BLaER1 (cell line): Measurements from ENCODE around the gene BHMT2.

Source experiments
- H3K27ac ChIP-seq: shearing (Covaris generic); formaldehyde crosslinking; 2 replicates; pipeline ENCODE4 v1.8.1; 2022
- H3K27me3 ChIP-seq: shearing (Covaris generic); formaldehyde crosslinking; 2 replicates; pipeline ENCODE4 v1.8.1; 2022
- H3K36me3 ChIP-seq: shearing (Covaris generic); formaldehyde crosslinking; 2 replicates; pipeline ENCODE4 v1.8.1; 2022
- H3K4me1 ChIP-seq: shearing (Covaris generic); formaldehyde crosslinking; 2 replicates; pipeline ENCODE4 v1.8.1; 2022
- H3K4me2 ChIP-seq: shearing (Covaris generic); formaldehyde crosslinking; 2 replicates; pipeline ENCODE4 v1.8.1; 2022
- H3K4me3 ChIP-seq: shearing (Covaris generic); formaldehyde crosslinking; 2 replicates; pipeline ENCODE4 v1.8.1; 2022
- H3K9ac ChIP-seq: shearing (Covaris generic); formaldehyde crosslinking; 2 replicates; pipeline ENCODE4 v1.8.1; 2022
- H3K9me3 ChIP-seq: shearing (Covaris generic); formaldehyde crosslinking; 2 replicates; pipeline ENCODE4 v1.8.1; 2022
- H4K20me1 ChIP-seq: shearing (Covaris generic); formaldehyde crosslinking; 2 replicates; pipeline ENCODE4 v1.8.1; 2022
- Cebpa-rat ChIP-seq: shearing (Covaris generic); IDR thresholded peaks from 2 replicates; pipeline ENCODE4 v1.8.1; 2022

BHMT2 gene

GRCh38 chr5:79032031-79032695 lies 37.4 kb upstream of the BHMT2 start:
- Histone ChIP-seq H3K9ac (no peak overlapping the region), H3K4me2 (no peak overlapping the region), H3K27me3 (no peaks in the 10 kb centered on the region), H3K27ac (no peak overlapping the region), H3K4me3 (no peak overlapping the region), H3K36me3 (no peaks in the 10 kb centered on the region), H3K4me1 (no peaks in the 10 kb centered on the region), H3K9me3 (0 out of 2 replicates have a peak, but pooled peaks cover 4% of the 10 kb centered on the region), H4K20me1 (no peaks in the 10 kb centered on the region)
- TF ChIP-seq Cebpa-rat, result no peak

- H3K9ac ChIP-seq, result no peak overlapping the region
- no peak overlapping the region for H3K27ac ChIP-seq
- H3K9me3 ChIP-seq, result 0 out of 2 replicates have a peak, but pooled peaks cover 4% of the 10 kb centered on the region
- no peak overlapping the region for H3K4me2 ChIP-seq
- H3K27me3 ChIP-seq, result no peaks in the 10 kb centered on the region
- TF ChIP-seq Cebpa-rat, result no peak
- H4K20me1 ChIP-seq, result no peaks in the 10 kb centered on the region
- no peaks in the 10 kb centered on the region for H3K36me3 ChIP-seq
- no peaks in the 10 kb centered on the region for H3K4me1 ChIP-seq
- no peak overlapping the region for H3K4me3 ChIP-seq
These were observed 36.8 kb upstream of the BHMT2 start for GRCh38 chr5:79032782-79033181.

GRCh38 chr5:79035237-79035636 lies 34.3 kb upstream of the BHMT2 start:
- Histone ChIP-seq H4K20me1 (no peaks in the 10 kb centered on the region), H3K9me3 (0 out of 2 replicates have a peak, but pooled peaks cover 4% of the 10 kb centered on the region), H3K27ac (no peak overlapping the region), H3K4me3 (no peak overlapping the region), H3K4me2 (no peak overlapping the region), H3K36me3 (no peaks in the 10 kb centered on the region), H3K4me1 (no peaks in the 10 kb centered on the region), H3K9ac (no peak overlapping the region), H3K27me3 (no peaks in the 10 kb centered on the region)
- TF ChIP-seq Cebpa-rat, result no peak

- H4K20me1 ChIP-seq, result no peaks in the 10 kb centered on the region
- H3K27ac ChIP-seq, result no peak overlapping the region
- no peaks in the 10 kb centered on the region for H3K36me3 ChIP-seq
- no peak for TF ChIP-seq Cebpa-rat
- H3K4me2 ChIP-seq, result no peak overlapping the region
- no peak overlapping the region for H3K4me3 ChIP-seq
- no peaks in the 10 kb centered on the region for H3K27me3 ChIP-seq
- H3K4me1 ChIP-seq, result no peaks in the 10 kb centered on the region
- no peak overlapping the region for H3K9ac ChIP-seq
- H3K9me3 ChIP-seq, result 0 out of 2 replicates have a peak, but pooled peaks cover 4% of the 10 kb centered on the region
These were observed 32.8 kb upstream of the BHMT2 start for GRCh38 chr5:79036769-79037168.

- no peaks in the 10 kb centered on the region for H3K27me3 ChIP-seq
- H3K9me3 ChIP-seq, result no peaks in the 10 kb centered on the region
- H3K27ac ChIP-seq, result no peak overlapping the region
- H3K9ac ChIP-seq, result no peak overlapping the region
- no peaks in the 10 kb centered on the region for H3K4me1 ChIP-seq
- no peak overlapping the region for H3K4me3 ChIP-seq
- no peaks in the 10 kb centered on the region for H3K36me3 ChIP-seq
- H3K4me2 ChIP-seq, result no peak overlapping the region
- no peaks in the 10 kb centered on the region for H4K20me1 ChIP-seq
- no peak for TF ChIP-seq Cebpa-rat
These were observed 27.4 kb upstream of the BHMT2 start for GRCh38 chr5:79042188-79042587.

GRCh38 chr5:79047199-79047598 lies 22.4 kb upstream of the BHMT2 start:
- no peak overlapping the region for H3K9ac ChIP-seq
- no peaks in the 10 kb centered on the region for H4K20me1 ChIP-seq
- H3K4me1 ChIP-seq, result no peaks in the 10 kb centered on the region
- no peak overlapping the region for H3K4me2 ChIP-seq
- peaks cover 5% of the 10 kb centered on the region for H3K9me3 ChIP-seq
- H3K4me3 ChIP-seq, result no peak overlapping the region
- no peak overlapping the region for H3K27ac ChIP-seq
- H3K36me3 ChIP-seq, result no peaks in the 10 kb centered on the region
- no peak for TF ChIP-seq Cebpa-rat
- no peaks in the 10 kb centered on the region for H3K27me3 ChIP-seq

- Histone ChIP-seq H3K9ac (no peak overlapping the region), H3K27me3 (no peaks in the 10 kb centered on the region), H3K4me3 (no peak overlapping the region), H3K36me3 (no peaks in the 10 kb centered on the region), H3K4me1 (no peaks in the 10 kb centered on the region), H3K9me3 (peaks cover 12% of the 10 kb centered on the region), H3K27ac (no peak overlapping the region), H3K4me2 (no peak overlapping the region), H4K20me1 (no peaks in the 10 kb centered on the region)
- TF ChIP-seq Cebpa-rat, result no peak
These were observed 21.1 kb upstream of the BHMT2 start for GRCh38 chr5:79048437-79048836.

- peaks cover 12% of the 10 kb centered on the region for H3K9me3 ChIP-seq
- H3K36me3 ChIP-seq, result no peaks in the 10 kb centered on the region
- H4K20me1 ChIP-seq, result no peaks in the 10 kb centered on the region
- H3K4me3 ChIP-seq, result no peak overlapping the region
- no peaks in the 10 kb centered on the region for H3K4me1 ChIP-seq
- H3K27ac ChIP-seq, result no peak overlapping the region
- H3K27me3 ChIP-seq, result no peaks in the 10 kb centered on the region
- no peak overlapping the region for H3K4me2 ChIP-seq
- H3K9ac ChIP-seq, result no peak overlapping the region
- no peak for TF ChIP-seq Cebpa-rat
These were observed 19.1 kb upstream of the BHMT2 start for GRCh38 chr5:79050498-79050897.

- H3K4me3 ChIP-seq, result no peak overlapping the region
- H3K4me2 ChIP-seq, result no peak overlapping the region
These were observed 16.2 kb upstream of the BHMT2 start for GRCh38 chr5:79053321-79053720.

GRCh38 chr5:79055017-79055416 lies 14.6 kb upstream of the BHMT2 start:
- Histone ChIP-seq H3K9ac (no peak overlapping the region), H3K4me1 (no peaks in the 10 kb centered on the region), H3K9me3 (peaks cover 12% of the 10 kb centered on the region), H3K36me3 (no peaks in the 10 kb centered on the region), H3K4me2 (no peak overlapping the region), H3K27ac (no peak overlapping the region), H4K20me1 (no peaks in the 10 kb centered on the region), H3K4me3 (no peak overlapping the region), H3K27me3 (no peaks in the 10 kb centered on the region)
- TF ChIP-seq Cebpa-rat, result no peak

More at GRCh38 chr5:79053321-79053720, 16.2 kb upstream of the BHMT2 start:
- Histone ChIP-seq H3K27ac (no peak overlapping the region), H3K27me3 (no peaks in the 10 kb centered on the region), H4K20me1 (no peaks in the 10 kb centered on the region), H3K36me3 (no peaks in the 10 kb centered on the region), H3K9me3 (peaks cover 12% of the 10 kb centered on the region), H3K4me1 (no peaks in the 10 kb centered on the region), H3K9ac (no peak overlapping the region)
- no peak for TF ChIP-seq Cebpa-rat

- Histone ChIP-seq H3K4me1 (no peaks in the 10 kb centered on the region), H3K4me3 (no peak overlapping the region), H3K9ac (no peak overlapping the region), H4K20me1 (no peaks in the 10 kb centered on the region), H3K9me3 (peaks cover 10% of the 10 kb centered on the region), H3K4me2 (no peak overlapping the region), H3K36me3 (no peaks in the 10 kb centered on the region), H3K27me3 (no peaks in the 10 kb centered on the region), H3K27ac (no peak overlapping the region)
- no peak for TF ChIP-seq Cebpa-rat
These were observed 12.7 kb upstream of the BHMT2 start for GRCh38 chr5:79056847-79057246.
